MCF 10A (cell line): Measurements from ENCODE around the gene SGK1. TPM values are rescaled to one million over a fixed set of nuclear protein-coding genes. Genes with fewer than 3 reads are reported as not detected.
A peak's percentile ranks its signal among the peaks of the same experiment; 100 is the strongest.

ENCODE experiments used
- BruUV-seq: library from RNA; stranded (reverse); fragments of 400-500 nt; replicated peaks from 2 replicates; lab custom pipeline; 2021; lab: Mats Ljungman, UMichigan
- CTCF ChIA-PET: fragments of 300-600 bp; sonication (Branson Sonifier 250); formaldehyde crosslinking; extraction: SDS; loops from one replicate; lab custom pipeline; 2021; ENCODE audit warnings: antibody characterized with exemption, inconsistent platforms; lab: Yijun Ruan, JAX
- POLR2A ChIA-PET: fragments of 300-600, 350-650 bp; sonication (Branson Sonifier 250); formaldehyde crosslinking; extraction: SDS; loops from one replicate; lab custom pipeline; 2020; ENCODE audit warnings: antibody characterized with exemption, inconsistent platforms; lab: Yijun Ruan, JAX
- DNase-seq: peaks from one replicate; pipeline ENCODE4 v3.0.0-alpha.2; 2018; ENCODE audit not compliant: unreplicated experiment
- H3K27ac Mint-ChIP-seq: one replicate; pipeline ENCODE4 v1.8.0; 2022; ENCODE audit warnings: mild to moderate bottlenecking, low read depth, mixed read lengths; ENCODE audit not compliant: unreplicated experiment
- H3K27me3 Mint-ChIP-seq: one replicate; pipeline ENCODE4 v1.8.0; 2022; ENCODE audit warnings: mixed read lengths; ENCODE audit not compliant: insufficient read depth, unreplicated experiment
- H3K36me3 Mint-ChIP-seq: one replicate; pipeline ENCODE4 v1.8.0; 2022; ENCODE audit warnings: mild to moderate bottlenecking, moderate library complexity, mixed read lengths; ENCODE audit not compliant: insufficient read depth, unreplicated experiment
- H3K4me1 Mint-ChIP-seq: one replicate; pipeline ENCODE4 v1.8.0; 2022; ENCODE audit warnings: mixed read lengths; ENCODE audit not compliant: insufficient read depth, unreplicated experiment
- H3K4me3 Mint-ChIP-seq: one replicate; pipeline ENCODE4 v1.8.0; 2022; ENCODE audit warnings: mild to moderate bottlenecking, moderate library complexity, mixed read lengths; ENCODE audit not compliant: unreplicated experiment
- H3K9me3 Mint-ChIP-seq: one replicate; pipeline ENCODE4 v1.8.0; 2022; ENCODE audit warnings: mixed read lengths; ENCODE audit not compliant: unreplicated experiment
- CTCF ChIP-seq: fragments of 200-600 bp; IDR thresholded peaks from one replicate; pipeline ENCODE4 v1.8.0; 2022; ENCODE audit warnings: antibody characterized with exemption, mild to moderate bottlenecking; ENCODE audit not compliant: unreplicated experiment
- intact Hi-C: fragments of 100-400 bp; cut with micrococcal nuclease; formaldehyde crosslinking; loops from 2 replicates; pipeline ENCODE4 v1.14.1; 2022
- total RNA-seq: library from RNA; stranded (reverse); gene quantifications from 2 replicates; pipeline ENCODE4 v1.2.3, GENCODE V29; 2022

The SGK1 gene
- total RNA-seq, 1 experiment from 2014 or later, result 30.8 TPM

GRCh38 chr6:134145786-134146185 lies 172.1 kb downstream of the SGK1 start:
- ChIA-PET POLR2A (interaction anchor here (0.6 to 1.3 kb wide), 2 partner anchors 22 to 714 kb away, joined by 3 to 6 read pairs; no protein-coding TSS in a partner anchor), CTCF (interaction anchor here (0.5 to 1.9 kb wide), 7 partner anchors 9 to 1038 kb away, joined by 3 to 11 read pairs (median 4); no protein-coding TSS in a partner anchor)
- H3K27ac Mint-ChIP-seq, result no peak overlapping the region
- intact Hi-C loops, result no loop called here
- H3K4me3 Mint-ChIP-seq, result no peak overlapping the region
- no peaks in the 10 kb centered on the region for H3K9me3 Mint-ChIP-seq
- H3K36me3 Mint-ChIP-seq, result no peaks in the 10 kb centered on the region
- no peak for DNase-seq
- H3K4me1 Mint-ChIP-seq, result no peaks in the 10 kb centered on the region
- BruUV-seq, result no TSS peak
- TF ChIP-seq CTCF, result no peak
- no peaks in the 10 kb centered on the region for H3K27me3 Mint-ChIP-seq

DNA sequence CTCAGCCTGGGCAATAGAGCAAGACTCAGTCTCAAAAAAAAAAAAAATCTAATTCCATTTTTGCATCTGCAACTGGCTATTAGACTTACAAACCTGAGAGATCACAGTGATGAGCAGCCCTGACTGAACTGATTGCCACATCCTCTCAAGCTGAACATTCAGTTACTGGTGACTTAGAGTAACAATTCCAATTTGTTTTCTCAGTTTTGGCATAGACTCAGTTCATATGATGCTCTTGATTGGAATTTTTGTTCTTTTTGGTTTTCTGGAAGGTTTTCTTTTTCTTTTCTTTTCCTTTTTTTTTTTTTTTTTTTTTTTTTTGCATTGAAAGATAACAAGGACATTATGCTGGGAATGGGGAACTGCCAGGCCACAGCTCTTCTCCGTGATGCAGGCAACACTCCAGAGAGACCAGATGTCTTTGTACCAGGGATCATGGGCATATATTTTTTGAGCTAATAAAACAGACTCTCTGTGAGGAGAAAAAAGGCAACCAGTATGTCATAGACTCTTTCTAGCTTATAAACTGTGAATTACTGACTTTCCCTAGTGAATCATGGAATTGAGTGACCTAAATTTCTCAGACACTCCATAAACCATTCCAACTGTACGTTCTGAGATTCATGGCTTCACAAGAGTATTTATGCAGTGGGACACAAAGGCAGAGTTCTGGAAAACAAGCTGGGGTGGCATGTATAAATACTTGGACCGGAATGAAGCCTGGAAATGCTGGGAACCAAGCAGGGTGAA lies 179.5 kb downstream of the SGK1 start:
- Mint-ChIP-seq H3K4me1 (no peaks in the 10 kb centered on the region), H3K27me3 (no peaks in the 10 kb centered on the region), H3K27ac (no peak overlapping the region), H3K36me3 (no peaks in the 10 kb centered on the region), H3K9me3 (no peaks in the 10 kb centered on the region), H3K4me3 (no peak overlapping the region)
- CTCF ChIA-PET, result interaction anchor here (0.6 to 2.0 kb wide), 10 partner anchors 15 to 651 kb away, joined by 3 to 14 read pairs (median 3); no protein-coding TSS in a partner anchor
- BruUV-seq, result no TSS peak
- no peak for DNase-seq
- no peak for TF ChIP-seq CTCF
- POLR2A ChIA-PET, result interaction anchor here (1.1 to 1.9 kb wide), 2 partner anchors 14 kb away, joined by 3 to 8 read pairs; no protein-coding TSS in a partner anchor
- intact Hi-C loops, result no loop called here

- H3K27ac Mint-ChIP-seq, result no peak overlapping the region
- DNase-seq, result no peak
- POLR2A ChIA-PET, result interaction anchor here (1.5 kb wide), 1 partner anchor 12 kb away, joined by 4 read pairs; no protein-coding TSS in a partner anchor
- H3K27me3 Mint-ChIP-seq, result no peaks in the 10 kb centered on the region
- no peak overlapping the region for H3K4me3 Mint-ChIP-seq
- CTCF ChIA-PET, result interaction anchor here (0.6 to 1.7 kb wide), 3 partner anchors 11 to 865 kb away, joined by 5 to 7 read pairs (median 6); no protein-coding TSS in a partner anchor
- H3K4me1 Mint-ChIP-seq, result no peaks in the 10 kb centered on the region
- intact Hi-C loops, result no loop called here
- BruUV-seq, result no TSS peak
- H3K9me3 Mint-ChIP-seq, result peaks cover 9% of the 10 kb centered on the region
- no peak for TF ChIP-seq CTCF
- H3K36me3 Mint-ChIP-seq, result no peaks in the 10 kb centered on the region
Observed at GRCh38 chr6:134134654-134135053, 183.3 kb downstream of the SGK1 start.

GRCh38 chr6:134132494-134133141 lies 185.3 kb downstream of the SGK1 start:
- ChIA-PET POLR2A (interaction anchor here (0.6 to 1.0 kb wide), 4 partner anchors 9 to 694 kb away, joined by 3 to 5 read pairs (median 4); no protein-coding TSS in a partner anchor), CTCF (interaction anchor here (0.6 to 2.7 kb wide), 9 partner anchors 8 to 1326 kb away, joined by 3 to 18 read pairs (median 4); no protein-coding TSS in a partner anchor)
- no peaks in the 10 kb centered on the region for H3K27me3 Mint-ChIP-seq
- intact Hi-C loops, result no loop called here
- TF ChIP-seq CTCF, result no peak
- no TSS peak for BruUV-seq
- H3K27ac Mint-ChIP-seq, result no peak overlapping the region
- peaks cover 9% of the 10 kb centered on the region for H3K9me3 Mint-ChIP-seq
- peak; percentile 7 for DNase-seq
- H3K4me1 Mint-ChIP-seq, result no peaks in the 10 kb centered on the region
- H3K4me3 Mint-ChIP-seq, result no peak overlapping the region
- H3K36me3 Mint-ChIP-seq, result no peaks in the 10 kb centered on the region
